A673 (cell line): ENCODE measurements around the gene SLC22A23. TPM values are rescaled to one million over a fixed set of nuclear protein-coding genes. Genes with fewer than 3 reads are reported as not detected.

Experiments used
- BruUV-seq: library from RNA; stranded (reverse); fragments of 400-500 nt; replicated peaks from 2 replicates; lab custom pipeline; 2021; lab: Mats Ljungman, UMichigan
- CTCF ChIA-PET: fragments of 300-600 bp; sonication (Branson Sonifier 250); formaldehyde crosslinking; loops from one replicate; lab custom pipeline; 2022; ENCODE audit warnings: antibody characterized with exemption; lab: Charles Lee
- POLR2A ChIA-PET: fragments of 300-600 bp; sonication (Branson Sonifier 250); formaldehyde crosslinking; loops from one replicate; lab custom pipeline; 2022; ENCODE audit warnings: antibody characterized with exemption; ENCODE audit not compliant: low non-redundant PET; lab: Charles Lee
- DNase-seq: peaks from one replicate; pipeline ENCODE4 v3.0.0-alpha.2; 2015; ENCODE audit warnings: low spot score
- H3K27ac ChIP-seq: fragments of 200-600 bp; sonication (generic); 2 replicates; pipeline ENCODE4 v1.5.1; 2016; ENCODE audit warnings: mixed run types, low read depth, mild to moderate bottlenecking, mixed read lengths, antibody characterized with exemption, low read length; ENCODE audit not compliant: poor library complexity, severe bottlenecking
- H3K27me3 ChIP-seq: fragments of 200-600 bp; sonication (generic); replicated peaks from 2 replicates; pipeline ENCODE4 v1.6.1; 2017; ENCODE audit warnings: mixed run types, low read depth, mild to moderate bottlenecking, mixed read lengths, antibody characterized with exemption, low read length; ENCODE audit not compliant: insufficient read depth, poor library complexity
- H3K36me3 ChIP-seq: fragments of 200-600 bp; sonication (generic); 2 replicates; pipeline ENCODE4 v1.6.1; 2016; ENCODE audit warnings: mixed run types, mild to moderate bottlenecking, mixed read lengths, antibody characterized with exemption, low read length; ENCODE audit not compliant: insufficient read depth, poor library complexity, severe bottlenecking
- H3K4me1 ChIP-seq: fragments of 200-600 bp; sonication (generic); 2 replicates; pipeline ENCODE4 v1.6.1; 2017; ENCODE audit warnings: mixed run types, mild to moderate bottlenecking, mixed read lengths, antibody characterized with exemption, low read length; ENCODE audit not compliant: insufficient read depth, poor library complexity, severe bottlenecking
- H3K4me3 ChIP-seq: fragments of 200-600 bp; sonication (generic); 2 replicates; pipeline ENCODE4 v1.5.1; 2016; ENCODE audit warnings: low read depth, mixed run types, mild to moderate bottlenecking, mixed read lengths, low read length; ENCODE audit not compliant: poor library complexity, severe bottlenecking
- H3K9me3 ChIP-seq: fragments of 200-600 bp; sonication (generic); 2 replicates; pipeline ENCODE4 v1.6.1; 2016; ENCODE audit warnings: mixed run types, low read depth, mild to moderate bottlenecking, mixed read lengths, antibody characterized with exemption, low read length; ENCODE audit not compliant: poor library complexity, severe bottlenecking
- EZH2 ChIP-seq: fragments of 200-600 bp; sonication (generic); IDR thresholded peaks from 2 replicates; pipeline ENCODE4 v1.6.1; 2017; ENCODE audit warnings: borderline replicate concordance, low read depth, mild to moderate bottlenecking, mixed read lengths, antibody characterized with exemption, low read length; ENCODE audit not compliant: poor library complexity, severe bottlenecking
- intact Hi-C: fragments of 100-400 bp; cut with micrococcal nuclease; formaldehyde crosslinking; loops from one replicate; pipeline ENCODE4 v1.10.0; 2022; ENCODE audit not compliant: unreplicated experiment
- total RNA-seq: library from RNA; stranded (reverse); gene quantifications from 2 replicates; pipeline ENCODE4 v1.2.3, GENCODE V29; 2021
- TF ChIP-seq, protein P1 (sequence below): fragments of 300-800, 200-600 bp; sonication (generic); conservative IDR thresholded peaks from 2 replicates; pipeline ENCODE4 v1.5.1; 2017; ENCODE audit warnings: low read depth, mild to moderate bottlenecking, antibody characterized with exemption, low read length, moderate library complexity, mixed read lengths

The SLC22A23 gene
- total RNA-seq, 1 experiment from 2014 or later: 6.2 TPM

DNA sequence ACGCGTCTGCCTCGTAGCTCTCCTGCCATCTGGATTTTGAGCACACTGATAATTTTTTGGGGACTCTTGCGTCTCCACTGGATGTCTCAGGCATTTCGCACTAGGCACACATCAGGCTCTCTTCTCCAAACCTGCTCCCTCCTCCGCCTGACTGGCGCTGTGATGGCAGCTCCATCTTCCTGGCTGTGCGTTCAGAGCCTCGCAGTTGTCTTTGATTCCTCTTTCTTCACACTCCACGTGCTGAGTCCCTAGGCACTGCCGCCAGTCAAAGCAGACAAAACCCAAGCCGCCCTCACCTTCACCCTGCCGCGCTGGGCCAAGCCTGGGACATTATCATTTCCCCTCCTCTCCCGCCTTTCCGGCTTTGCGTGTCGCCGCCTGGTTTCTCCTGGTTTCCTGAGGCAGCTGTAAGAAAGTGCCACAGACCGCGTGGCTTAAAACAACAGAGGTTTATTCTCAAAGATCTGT is 197.3 kb downstream of the SLC22A23 start:
- intact Hi-C loops: loop anchor here (10.0 kb wide), 1 partner anchor 105 kb away; the partner anchor contains the start of gene TUBB2A
- peak; percentile 67 for DNase-seq
- Histone ChIP-seq H3K4me3 (peak overlapping the region; percentile 84), H3K9me3 (no peaks in the 10 kb centered on the region), H3K4me1 (peaks cover 13% of the 10 kb centered on the region), H3K36me3 (peaks cover 13% of the 10 kb centered on the region), H3K27me3 (no peaks in the 10 kb centered on the region), H3K27ac (peak overlapping the region; percentile 78)
- no TSS peak for BruUV-seq
- POLR2A ChIA-PET: no interaction called here
- CTCF ChIA-PET: interaction anchor here (0.5 to 1.0 kb wide), 2 partner anchors 20 to 260 kb away, joined by 3 to 9 read pairs; no protein-coding TSS in a partner anchor
- TF ChIP-seq, protein P1, sequence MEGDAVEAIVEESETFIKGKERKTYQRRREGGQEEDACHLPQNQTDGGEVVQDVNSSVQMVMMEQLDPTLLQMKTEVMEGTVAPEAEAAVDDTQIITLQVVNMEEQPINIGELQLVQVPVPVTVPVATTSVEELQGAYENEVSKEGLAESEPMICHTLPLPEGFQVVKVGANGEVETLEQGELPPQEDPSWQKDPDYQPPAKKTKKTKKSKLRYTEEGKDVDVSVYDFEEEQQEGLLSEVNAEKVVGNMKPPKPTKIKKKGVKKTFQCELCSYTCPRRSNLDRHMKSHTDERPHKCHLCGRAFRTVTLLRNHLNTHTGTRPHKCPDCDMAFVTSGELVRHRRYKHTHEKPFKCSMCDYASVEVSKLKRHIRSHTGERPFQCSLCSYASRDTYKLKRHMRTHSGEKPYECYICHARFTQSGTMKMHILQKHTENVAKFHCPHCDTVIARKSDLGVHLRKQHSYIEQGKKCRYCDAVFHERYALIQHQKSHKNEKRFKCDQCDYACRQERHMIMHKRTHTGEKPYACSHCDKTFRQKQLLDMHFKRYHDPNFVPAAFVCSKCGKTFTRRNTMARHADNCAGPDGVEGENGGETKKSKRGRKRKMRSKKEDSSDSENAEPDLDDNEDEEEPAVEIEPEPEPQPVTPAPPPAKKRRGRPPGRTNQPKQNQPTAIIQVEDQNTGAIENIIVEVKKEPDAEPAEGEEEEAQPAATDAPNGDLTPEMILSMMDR: 0 out of 2 replicates have a peak, but pooled peaks have one; percentile 10
- no peak for TF ChIP-seq EZH2

DNA sequence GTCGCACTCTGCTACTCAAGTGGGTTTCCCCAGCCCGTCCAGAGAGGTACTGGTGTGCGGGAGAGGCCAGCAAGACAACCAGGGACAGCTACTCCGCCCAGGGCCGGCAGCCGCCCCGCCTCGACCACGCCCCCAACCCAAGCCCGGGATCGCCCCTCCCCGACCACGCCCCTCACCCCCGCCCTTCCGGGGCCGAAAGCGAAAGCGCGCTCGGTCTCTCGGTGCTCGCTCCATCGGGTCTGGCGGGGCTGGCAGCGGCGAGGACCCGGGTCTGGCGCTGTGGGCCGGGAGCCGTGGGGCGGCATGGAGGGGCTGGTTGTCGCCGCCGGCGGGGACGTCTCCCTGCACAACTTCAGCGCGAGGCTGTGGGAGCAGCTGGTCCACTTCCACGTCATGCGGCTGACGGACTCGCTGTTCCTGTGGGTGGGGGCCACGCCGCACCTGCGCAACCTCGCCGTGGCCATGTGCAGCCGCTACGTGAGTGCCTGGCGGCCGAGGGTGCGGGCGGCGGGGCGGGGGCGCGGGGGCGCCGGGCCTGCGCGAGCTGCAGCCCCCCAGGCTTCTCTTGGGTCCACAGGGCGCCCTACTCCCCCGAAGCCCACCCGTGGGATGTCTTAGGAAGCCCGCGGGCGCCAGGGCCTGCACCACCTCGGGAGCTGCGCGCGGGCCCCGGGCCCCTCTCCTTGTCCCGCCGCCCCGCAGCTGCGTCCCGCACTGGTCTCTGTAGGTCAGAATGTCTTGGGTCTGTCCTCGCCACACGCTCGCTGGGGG is 197.9 kb downstream of the SLC22A23 start, which contains the start of gene PSMG4:
TSS of gene PSMG4 (plus strand) at position 228 of the 771 bp plus-strand sequence. CDS start at position 304, 76 bp downstream.
- peak; percentile 92 for DNase-seq
- H3K4me3 ChIP-seq: peak within 1 kb of the TSS; percentile 84
- no peaks in the 10 kb centered on the region for H3K9me3 ChIP-seq
- H3K27me3 ChIP-seq: no peaks in the 10 kb centered on the region
- POLR2A ChIA-PET: no interaction called here
- peaks cover 6% of the 10 kb centered on the region for H3K36me3 ChIP-seq
- peak within 1 kb of the TSS; percentile 78 for H3K27ac ChIP-seq
- intact Hi-C loops: loop anchor here (10.0 kb wide), 1 partner anchor 104 kb away; the partner anchor contains the start of gene TUBB2A
- peaks cover 13% of the 10 kb centered on the region for H3K4me1 ChIP-seq
- CTCF ChIA-PET: interaction anchor here (0.5 to 1.1 kb wide), 4 partner anchors 10 to 590 kb away, joined by 3 to 9 read pairs (median 3); partner anchors contain the start of gene FAM50B
- TF ChIP-seq EZH2: no peak
- TF ChIP-seq, protein P1: no peak
- no TSS peak for BruUV-seq

DNA sequence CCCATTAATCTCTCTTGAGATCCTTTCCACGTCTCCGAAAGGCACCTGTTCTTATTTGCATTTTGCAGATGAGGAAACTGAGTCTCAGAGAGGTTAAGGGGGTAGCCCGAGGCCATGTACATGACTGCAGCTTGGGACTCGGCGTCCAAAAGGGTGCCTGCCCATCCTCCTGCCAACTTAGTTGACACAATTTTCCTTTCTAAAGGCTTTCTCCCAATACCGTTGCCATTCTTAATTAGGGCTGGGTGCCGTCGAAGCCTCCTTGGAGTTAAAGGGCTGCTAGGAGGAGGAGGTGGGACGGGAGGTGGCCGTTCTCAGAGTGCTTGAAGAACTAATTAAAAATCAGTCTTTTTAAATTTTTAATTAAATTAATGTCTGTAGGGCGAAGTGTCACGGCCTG is 198.6 kb downstream of the SLC22A23 start:
- TF ChIP-seq, protein P1: no peak
- TF ChIP-seq EZH2: no peak
- H3K27me3 ChIP-seq: no peaks in the 10 kb centered on the region
- no peaks in the 10 kb centered on the region for H3K36me3 ChIP-seq
- H3K9me3 ChIP-seq: no peaks in the 10 kb centered on the region
- no peak for DNase-seq
- H3K4me1 ChIP-seq: peaks cover 13% of the 10 kb centered on the region
- POLR2A ChIA-PET: no interaction called here
- no peak overlapping the region for H3K27ac ChIP-seq
- intact Hi-C loops: loop anchor here (10.0 kb wide), 1 partner anchor 103 kb away; the partner anchor contains the start of gene TUBB2A
- peak overlapping the region; percentile 84 for H3K4me3 ChIP-seq
- CTCF ChIA-PET: interaction anchor here (0.5 to 1.1 kb wide), 2 partner anchors 9 to 591 kb away, joined by 3 read pairs; partner anchors contain the start of gene FAM50B
- no TSS peak for BruUV-seq
